Stimulated activated CD8-positive, alpha-beta memory T cell treated with anti-CD3 and anti-CD28 coated beads, Interleukin-4, amount 100 ng/mL, for 4 hours (primary cell): ENCODE measurements around the gene OR7C2.

Source experiments
- DNase-seq, 2 donors: peaks; one replicate each; pipeline ENCODE4 v3.0.0-alpha.2; 2020; ENCODE audit warnings: low read depth in 2 of 2, low spot score in 1 of 2

The OR7C2 gene

DNA sequence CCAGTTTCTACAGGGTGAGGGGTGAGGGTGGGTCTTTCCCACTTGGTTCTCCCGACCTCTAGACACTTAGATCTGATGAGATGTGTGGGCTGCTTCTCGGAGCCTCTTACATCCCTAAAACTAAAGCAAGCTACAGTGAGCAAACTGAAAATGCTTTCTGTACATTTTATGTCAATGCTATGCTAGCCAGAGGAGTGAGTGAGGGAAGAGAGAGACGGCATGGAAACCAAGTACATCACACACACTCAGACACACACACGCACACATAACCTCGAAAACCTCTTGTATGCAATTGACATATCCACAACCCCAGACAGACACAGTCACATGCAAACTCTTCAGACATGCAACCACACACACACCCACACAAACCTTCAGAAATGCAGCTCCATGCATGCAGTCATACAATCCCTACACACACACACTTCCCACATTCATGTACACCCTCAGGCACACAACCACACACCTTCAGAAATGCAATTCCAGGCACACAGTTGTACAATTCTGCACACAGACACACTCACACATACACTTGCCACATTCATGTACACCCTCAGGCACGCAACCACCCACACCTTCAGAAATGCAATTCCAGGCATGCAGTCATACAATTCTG lies 37.0 kb downstream of the OR7C2 start:
- no peak for DNase-seq

DNA sequence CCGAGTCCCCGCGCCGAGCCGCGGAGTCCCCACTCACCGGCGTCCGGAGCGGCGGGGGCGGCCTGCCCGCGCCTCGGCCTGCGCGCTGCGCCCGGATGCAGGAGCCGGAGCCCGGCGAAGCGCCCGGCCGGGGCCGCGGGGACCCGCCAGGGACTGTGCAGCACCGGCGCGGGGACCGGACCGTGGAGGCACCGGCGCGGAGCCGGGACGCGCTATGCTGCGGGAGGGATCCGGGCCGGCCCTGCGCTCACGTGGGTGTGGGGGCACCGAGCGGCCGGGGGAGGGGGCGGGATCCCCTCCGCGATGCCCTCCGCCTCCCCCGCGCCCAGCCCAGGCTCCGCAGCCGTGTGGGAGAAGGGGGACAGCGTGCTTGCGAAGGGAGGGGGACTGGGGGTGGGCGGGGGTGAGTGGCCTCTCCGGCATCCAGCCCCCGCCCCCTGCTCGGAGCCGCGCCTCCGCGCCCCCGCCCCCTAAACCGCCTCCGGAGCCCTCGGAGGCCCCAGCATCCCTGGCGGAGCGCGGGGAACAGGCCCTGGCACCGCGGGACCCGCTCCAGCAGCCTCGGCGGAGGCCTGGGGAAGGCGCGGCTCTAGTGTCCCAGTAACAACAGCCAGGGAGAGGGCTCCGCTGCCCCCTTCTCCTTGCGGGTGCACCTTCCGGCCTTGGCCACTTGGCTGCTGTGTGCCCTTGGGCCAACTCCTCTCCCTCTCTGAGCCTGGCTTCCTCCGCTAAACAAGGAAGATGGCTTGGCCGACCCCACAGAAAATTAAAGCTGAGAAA lies 38.4 kb downstream of the OR7C2 start, which contains the start of gene SLC1A6:
Gene SLC1A6 (minus strand): TSS at position 389 of the 780 bp plus-strand sequence. CDS start 6,954 bp downstream, outside the sequence.
- no peak for DNase-seq

DNA sequence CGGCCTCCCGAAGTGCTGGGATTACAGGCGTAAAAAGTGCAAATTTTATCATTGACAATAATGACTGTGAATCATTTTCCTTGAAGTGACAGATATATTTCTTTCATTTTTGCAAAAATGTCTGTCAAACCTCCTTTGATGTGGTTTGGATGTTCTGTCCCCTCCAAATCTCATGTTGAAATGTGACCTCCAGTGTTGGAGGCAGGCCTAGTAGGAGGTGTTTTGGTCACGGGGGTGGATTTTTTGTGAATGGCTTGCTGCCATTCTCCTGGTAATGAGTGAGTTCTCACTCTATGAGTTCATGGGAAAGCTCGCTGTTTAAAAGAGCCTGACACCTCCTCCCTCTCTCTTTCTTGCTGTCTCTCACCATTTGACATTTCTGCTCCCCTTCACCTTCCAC lies 43.8 kb downstream of the OR7C2 start:
- no peak for DNase-seq
